GM12875 (cell line): ENCODE measurements around the gene ARHGEF1.

Experiments
- H3K4me3 ChIP-seq: one replicate; pipeline ENCODE4 v1.5.1; 2011; ENCODE audit warnings: low read depth, low read length, control low read depth
- CTCF ChIP-seq: IDR thresholded peaks from 2 replicates; pipeline ENCODE4 v1.5.1; 2011; ENCODE audit warnings: low read depth, mild to moderate bottlenecking, control low read depth, inconsistent platforms, low read length, moderate library complexity, borderline replicate concordance; ENCODE audit not compliant: insufficient read depth

The ARHGEF1 gene

GRCh38 chr19:41862445-41862986 is 20.5 kb upstream of the ARHGEF1 start:
- TF ChIP-seq CTCF, result no peak
- peak overlapping the region; percentile 92 for H3K4me3 ChIP-seq

- TF ChIP-seq CTCF, result no peak
- no peak overlapping the region for H3K4me3 ChIP-seq
Observed at GRCh38 chr19:41863209-41863931, 19.6 kb upstream of the ARHGEF1 start.

GRCh38 chr19:41864374-41864773 is 18.6 kb upstream of the ARHGEF1 start:
- no peak overlapping the region for H3K4me3 ChIP-seq
- no peak for TF ChIP-seq CTCF

GRCh38 chr19:41866284-41866683 is 16.7 kb upstream of the ARHGEF1 start:
- TF ChIP-seq CTCF, result no peak
- no peak overlapping the region for H3K4me3 ChIP-seq

GRCh38 chr19:41868120-41868988 is 14.6 kb upstream of the ARHGEF1 start:
- TF ChIP-seq CTCF, result no peak
- no peak overlapping the region for H3K4me3 ChIP-seq

- H3K4me3 ChIP-seq, result no peak overlapping the region
- no peak for TF ChIP-seq CTCF
Observed at GRCh38 chr19:41868989-41869300, 14.0 kb upstream of the ARHGEF1 start.
